Endothelial cell of umbilical vein (primary cell): Measurements from ENCODE around the gene ESPNL. TPM values are rescaled to one million over a fixed set of nuclear protein-coding genes. Genes with fewer than 3 reads are reported as not detected.

Source experiments
- BruUV-seq: library from RNA; stranded (reverse); fragments of 400-500 nt; replicated peaks from 2 replicates; lab custom pipeline; 2021; lab: Mats Ljungman, UMichigan
- CTCF ChIA-PET: fragments of 300-600, 350-600 bp; sonication (Branson Sonifier 250); formaldehyde crosslinking; loops from one replicate; lab custom pipeline; 2021; ENCODE audit warnings: antibody characterized with exemption, inconsistent platforms; lab: Charles Lee
- POLR2A ChIA-PET: fragments of 300-600, 350-600 bp; sonication (Branson Sonifier 250); formaldehyde crosslinking; loops from one replicate; lab custom pipeline; 2021; ENCODE audit warnings: antibody characterized with exemption, inconsistent platforms; lab: Charles Lee
- DNase-seq: peaks from one replicate; pipeline ENCODE4 v3.0.0-alpha.2; 2011; ENCODE audit warnings: low read depth, low spot score
- FAIRE-seq: peaks from 2 replicates; lab custom pipeline; 2011; peaks lifted over from hg19 to GRCh38; lab: Jason Lieb, UNC
- H2AFZ ChIP-seq: 2 replicates; pipeline ENCODE4 v1.6.0; 2012; ENCODE audit warnings: low read depth, low read length, control low read depth, inconsistent platforms
- H3K27ac ChIP-seq: 2 replicates; pipeline ENCODE4 v1.5.1; 2011; ENCODE audit warnings: low read depth, mild to moderate bottlenecking, control low read depth, low read length, moderate library complexity; ENCODE audit not compliant: insufficient read depth
- H3K27me3 ChIP-seq, 2 experiments: 2 replicates each; pipeline versions ENCODE4 v1.6.0 to v1.6.1; 2011; ENCODE audit warnings: low read length in 2 of 2, mixed read lengths in 1 of 2; ENCODE audit not compliant: control insufficient read depth in 2 of 2, insufficient read depth in 2 of 2
- H3K36me3 ChIP-seq, 2 experiments: 2 replicates in 1 of 2; 3 replicates in 1 of 2; pipeline ENCODE4 v1.5.1; 2011; ENCODE audit warnings: low read length in 2 of 2, mild to moderate bottlenecking in 1 of 2, moderate library complexity in 1 of 2; ENCODE audit not compliant: control insufficient read depth in 2 of 2, insufficient read depth in 2 of 2; ENCODE audit errors: extremely low read depth in 1 of 2
- H3K4me1 ChIP-seq: 3 replicates; pipeline ENCODE4 v1.5.1; 2011; ENCODE audit warnings: mild to moderate bottlenecking, low read length; ENCODE audit not compliant: control insufficient read depth, insufficient read depth; ENCODE audit errors: extremely low read depth
- H3K4me2 ChIP-seq: 2 replicates; pipeline ENCODE4 v1.6.1; 2011; ENCODE audit warnings: low read length, control low read depth, mixed read lengths; ENCODE audit not compliant: insufficient read depth
- H3K4me3 ChIP-seq, 3 experiments: fragments of 200-600 bp in 1 of 3; sonication (generic), shearing (Covaris generic) in 1 of 3; replicated peaks in 1 of 3; 2 replicates each; pipeline ENCODE4 v1.5.1; 2011 to 2016; ENCODE audit warnings: control low read depth in 3 of 3, low read length in 3 of 3, mild to moderate bottlenecking in 2 of 3, inconsistent platforms in 1 of 3, low read depth in 1 of 3, moderate library complexity in 1 of 3; ENCODE audit not compliant: insufficient read depth in 1 of 3
- H3K79me2 ChIP-seq: 2 replicates; pipeline ENCODE4 v1.6.0; 2012; ENCODE audit warnings: low read length, inconsistent platforms; ENCODE audit not compliant: control insufficient read depth, insufficient read depth
- H3K9ac ChIP-seq: replicated peaks from 2 replicates; pipeline ENCODE3; 2011; ENCODE audit warnings: low read length, control low read depth; ENCODE audit not compliant: insufficient read depth; ENCODE audit errors: extremely low read depth
- H3K9me1 ChIP-seq: replicated peaks from 3 replicates; pipeline ENCODE4 v1.6.0; 2011; ENCODE audit warnings: mild to moderate bottlenecking, low read length; ENCODE audit not compliant: control insufficient read depth, insufficient read depth; ENCODE audit errors: extremely low read depth
- H3K9me3 ChIP-seq: replicated peaks from 2 replicates; pipeline ENCODE4 v1.5.1; 2012; ENCODE audit warnings: low read length, inconsistent platforms; ENCODE audit not compliant: control insufficient read depth, insufficient read depth
- H4K20me1 ChIP-seq: replicated peaks from 2 replicates; pipeline ENCODE3; 2011; ENCODE audit warnings: mild to moderate bottlenecking, low read length; ENCODE audit not compliant: control insufficient read depth, insufficient read depth; ENCODE audit errors: extremely low read depth
- CTCF ChIP-seq, 2 donors: IDR thresholded peaks; 1 replicate in 1 of 2; 2 replicates in 1 of 2; pipeline ENCODE4 v1.5.1; 2011; ENCODE audit warnings: low read length in 2 of 2, mild to moderate bottlenecking in 2 of 2, moderate library complexity in 2 of 2, control low read depth in 1 of 2, inconsistent platforms in 1 of 2, low read depth in 1 of 2; ENCODE audit not compliant: insufficient read depth in 1 of 2; ENCODE audit errors: extremely low read depth in 1 of 2
- EZH2 ChIP-seq: IDR thresholded peaks from 2 replicates; pipeline ENCODE4 v1.6.1; 2012; ENCODE audit warnings: borderline replicate concordance, low read depth, mild to moderate bottlenecking, moderate library complexity, low read length, inconsistent platforms; ENCODE audit not compliant: severe bottlenecking
- FOS ChIP-seq: IDR thresholded peaks from 2 replicates; pipeline ENCODE4 v1.6.1; 2011; ENCODE audit warnings: mild to moderate bottlenecking, low read length, moderate library complexity, borderline replicate concordance; ENCODE audit not compliant: insufficient read depth
- GATA2 ChIP-seq: IDR thresholded peaks from 2 replicates; pipeline ENCODE4 v1.7.0; 2011; ENCODE audit warnings: low read depth, mild to moderate bottlenecking, moderate library complexity, mixed read lengths, low read length; ENCODE audit not compliant: insufficient read length, insufficient read depth
- JUN ChIP-seq: IDR thresholded peaks from 2 replicates; pipeline ENCODE4 v1.6.1; 2011; ENCODE audit warnings: borderline replicate concordance, low read depth; ENCODE audit not compliant: insufficient read length, insufficient read depth
- MAX ChIP-seq: IDR thresholded peaks from 2 replicates; pipeline ENCODE4 v1.6.1; 2011; ENCODE audit not compliant: insufficient read depth, insufficient read length
- MYC ChIP-seq: IDR thresholded peaks from one replicate; pipeline ENCODE4 v1.6.1; 2011; ENCODE audit warnings: mild to moderate bottlenecking, low read depth, low read length
- POLR2A ChIP-seq: IDR thresholded peaks from 2 replicates; pipeline ENCODE4 v1.6.1; 2012; ENCODE audit warnings: low read depth, mild to moderate bottlenecking, control low read depth, low read length
- POLR2AphosphoS5 ChIP-seq: IDR thresholded peaks from 2 replicates; pipeline ENCODE4 v1.6.1; 2012; ENCODE audit warnings: low read depth, mild to moderate bottlenecking, control low read depth, low read length, moderate library complexity; ENCODE audit not compliant: insufficient read depth
- dilution Hi-C: fragments of 300-500 bp; cut with MboI; formaldehyde crosslinking; loops from one replicate; pipeline ENCODE4 v1.15.0; 2019; ENCODE audit warnings: low sequenced_read_pairs; ENCODE audit not compliant: extremely low pct_ligation_motif_present
- intact Hi-C: fragments of 100-400 bp; cut with micrococcal nuclease; formaldehyde crosslinking; loops from one replicate; pipeline ENCODE4 v1.10.0; 2022
- polyA plus RNA-seq, 4 experiments: library from polyadenylated mRNA; depleted of rRNA in 3 of 4; stranded (reverse) in 3 of 4; unstranded in 1 of 4; fragments of >200 nt; gene quantifications; 2 replicates each; pipeline versions ENCODE4 v1.2.1 to v1.2.3, GENCODE V29; 2011 to 2012; ENCODE audit warnings: missing spikeins in 1 of 4
- total RNA-seq: library from RNA; stranded (reverse); gene quantifications from 2 replicates; pipeline ENCODE4 v1.2.3, GENCODE V29; 2021

The ESPNL gene
- total and polyA plus RNA-seq, 2 donors (not counting 3 experiments of a cell fraction or from before 2014, with no cell fraction given) = not detected

GRCh38 chr2:238097201-238097987 is 2.7 kb upstream of the ESPNL start:
- H3K36me3 ChIP-seq = no peaks in the 10 kb centered on the region
- no peak for DNase-seq
- H4K20me1 ChIP-seq = no peaks in the 10 kb centered on the region
- no peak overlapping the region for H3K27ac ChIP-seq
- no peaks in the 10 kb centered on the region for H3K9me1 ChIP-seq
- ChIA-PET CTCF (interaction anchor here (1.7 kb wide), 1 partner anchor 174 kb away, joined by 5 read pairs; no protein-coding TSS in a partner anchor), POLR2A (no interaction called here)
- intact Hi-C loops (no loop called here), dilution Hi-C loops (no loop called here)
- H3K27me3 ChIP-seq = no peaks in the 10 kb centered on the region
- H3K9ac ChIP-seq = no peak overlapping the region
- no peak overlapping the region for H2AFZ ChIP-seq
- H3K4me3 ChIP-seq = no peak overlapping the region
- no peaks in the 10 kb centered on the region for H3K4me1 ChIP-seq
- no peak for TF ChIP-seq MYC
- TF ChIP-seq POLR2AphosphoS5 = no peak
- TF ChIP-seq GATA2 = no peak
- TF ChIP-seq CTCF (IDR thresholded peaks at IDR 0.05; ENCODE audit: extremely low read depth in 1 of 2, insufficient read depth in 1 of 2, low read depth in 1 of 2, low read length in 2 of 2) = no peak
- no peak for TF ChIP-seq EZH2
- no peak for TF ChIP-seq POLR2A
- no peak for TF ChIP-seq FOS
- no peak for TF ChIP-seq JUN
- no peak for TF ChIP-seq MAX
- no TSS peak for BruUV-seq
- H3K9me3 ChIP-seq = no peaks in the 10 kb centered on the region
- no peaks in the 10 kb centered on the region for H3K79me2 ChIP-seq
- no peak for FAIRE-seq
- no peak overlapping the region for H3K4me2 ChIP-seq
